Lower leg skin (tissue), 4 donors: Measurements from ENCODE around the gene CLEC14A. TPM values are rescaled to one million over a fixed set of nuclear protein-coding genes. Genes with fewer than 3 reads are reported as not detected.

Experiments
- DNase-seq, 2 donors: peaks; one replicate each; pipeline ENCODE4 v3.0.0-alpha.2; 2019; ENCODE audit warnings: low spot score in 2 of 2
- H3K4me3 ChIP-seq: fragments of 200-600 bp; sonication (generic); 2 replicates; pipeline ENCODE4 v1.5.1; 2017; ENCODE audit warnings: mild to moderate bottlenecking, low read depth; ENCODE audit not compliant: poor library complexity, severe bottlenecking
- CTCF ChIP-seq, 3 donors: fragments of 450-650 bp; IDR thresholded peaks; one replicate each; pipeline ENCODE4 v1.5.1; 2016; ENCODE audit warnings: antibody characterized with exemption in 3 of 3, mild to moderate bottlenecking in 3 of 3, moderate library complexity in 2 of 3
- POLR2A ChIP-seq, 2 donors: fragments of 450-650 bp; IDR thresholded peaks; one replicate each; pipeline ENCODE4 v1.6.1; 2016 to 2017; ENCODE audit warnings: antibody characterized with exemption in 2 of 2, mild to moderate bottlenecking in 1 of 2, moderate library complexity in 1 of 2
- WGBS, 2 donors: methylation state at CpG; one replicate each; pipeline ENCODE4 v1.1.5; 2018; 5-methylcytosine and 5-hydroxymethylcytosine counted together
- intact Hi-C: fragments of 100-400 bp; cut with DNase I; formaldehyde crosslinking; loops from one replicate; pipeline ENCODE4 v1.15.0; 2023; ENCODE audit warnings: low total_unique reads
- total RNA-seq, 4 donors: library from RNA; depleted of rRNA; stranded (reverse); fragments of >200 nt; gene quantifications; one replicate each; pipeline ENCODE4 v1.1.0, GENCODE V29; 2016

The CLEC14A gene
- total RNA-seq, 4 donors from 2014 or later = 10.2 to 25.8 (median 16.9) TPM

GRCh38 chr14:38254571-38255407 is 1.1 kb downstream of the CLEC14A start:
- peak overlapping the region; percentile 16 for H3K4me3 ChIP-seq
- peak in 1 of 2 donors; percentile 83 for DNase-seq
- WGBS, 2 donors = 29 to 49% methylated on average over 24 to 41 of the region's 44 CpGs
- intact Hi-C loops = no loop called here
- TF ChIP-seq CTCF (IDR thresholded peaks at IDR 0.05) (no peak), POLR2A (IDR thresholded peaks at IDR 0.05) (no peak)

- TF ChIP-seq CTCF (IDR thresholded peaks at IDR 0.05) (no peak), POLR2A (IDR thresholded peaks at IDR 0.05) (no peak)
- no peak overlapping the region for H3K4me3 ChIP-seq
- WGBS, 2 donors = 72 to 77% methylated on average over 4 of the region's 4 CpGs
- intact Hi-C loops = no loop called here
- DNase-seq = no peak
Observed at GRCh38 chr14:38253676-38254075, 2.2 kb downstream of the CLEC14A start.

DNA sequence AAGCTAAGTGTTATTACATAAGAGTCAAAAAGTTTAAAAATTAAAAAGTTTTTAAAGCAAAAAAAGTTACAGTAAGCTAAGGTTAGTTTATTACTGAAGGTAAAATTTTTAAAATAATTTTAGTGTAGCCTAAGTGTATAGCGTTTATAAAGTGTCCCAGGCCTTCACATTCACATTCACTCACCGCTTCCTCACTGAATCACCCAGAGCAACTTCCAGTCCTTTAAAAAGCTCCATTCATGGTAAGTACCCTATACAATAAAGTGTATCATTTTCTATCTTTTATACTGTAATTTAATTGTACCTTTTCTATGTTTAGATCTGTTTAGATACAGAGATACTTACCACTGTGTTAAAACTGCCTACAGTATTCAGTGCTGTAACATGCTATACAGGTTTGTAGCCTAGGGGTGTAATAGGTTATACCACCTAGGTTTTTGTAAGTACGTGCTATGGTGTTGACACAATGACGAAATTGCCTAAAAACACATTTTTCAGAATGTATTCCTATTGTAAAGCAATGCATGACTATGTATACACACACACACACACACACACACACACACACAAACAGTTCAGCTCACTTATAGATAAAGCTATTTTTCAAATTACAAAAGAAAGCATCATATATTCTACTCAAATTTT is 3.7 kb downstream of the CLEC14A start:
- intact Hi-C loops = no loop called here
- TF ChIP-seq CTCF (IDR thresholded peaks at IDR 0.05) (no peak), POLR2A (IDR thresholded peaks at IDR 0.05) (no peak)
- DNase-seq = no peak
- no peak overlapping the region for H3K4me3 ChIP-seq
- WGBS, 2 donors = 71 to 72% methylated on average over 4 of the region's 4 CpGs

DNA sequence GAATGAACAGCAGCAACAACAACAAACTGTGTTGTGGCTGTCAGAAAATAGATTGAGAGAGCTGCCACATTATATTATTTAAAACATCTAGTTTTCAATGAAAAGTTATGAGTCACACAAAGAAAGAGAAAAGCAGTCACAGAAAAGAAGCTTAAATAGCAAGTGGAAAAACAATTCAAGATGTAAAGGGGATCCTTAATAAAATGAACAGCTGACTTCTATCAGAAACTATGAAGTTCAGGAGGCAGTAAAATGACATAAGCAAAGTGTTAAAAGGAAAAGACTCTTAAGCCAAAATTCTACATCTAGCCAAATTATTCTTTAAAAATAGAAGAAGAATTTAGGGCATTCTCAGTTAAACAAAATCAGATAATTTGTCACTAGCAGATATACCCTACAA is 5.6 kb downstream of the CLEC14A start:
- intact Hi-C loops = no loop called here

DNA sequence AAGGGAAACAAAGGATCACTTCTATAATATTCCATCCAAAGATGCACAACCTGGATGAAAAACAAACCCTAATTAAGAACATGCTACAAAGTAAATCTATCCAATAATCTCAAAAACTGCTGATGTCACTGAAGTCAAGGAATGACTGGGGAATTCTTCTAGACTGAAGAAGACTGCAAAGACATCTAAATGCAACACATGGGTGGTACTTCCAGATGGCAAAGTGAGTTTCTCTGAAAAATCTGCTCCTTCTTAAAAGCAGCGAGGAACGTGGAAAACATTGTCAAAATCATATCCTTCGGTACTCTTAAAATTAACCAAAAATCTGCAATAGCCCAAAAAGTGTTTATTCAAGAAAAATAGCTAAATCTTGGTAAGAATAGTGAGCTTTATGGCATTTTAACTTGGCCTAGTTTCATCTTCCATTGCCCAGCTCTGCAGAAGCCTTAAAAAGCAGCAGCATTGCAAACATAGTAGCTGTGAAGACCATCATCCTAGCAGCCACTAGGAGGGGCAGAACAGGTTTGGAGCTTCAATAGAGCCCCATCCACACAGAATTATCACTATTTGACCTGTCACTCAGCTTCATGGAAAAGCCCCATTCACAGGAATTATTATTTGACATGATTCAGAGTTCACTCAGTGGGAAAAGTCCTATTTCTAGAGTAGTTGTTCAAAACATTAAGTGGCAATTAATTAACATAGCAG is 7.4 kb downstream of the CLEC14A start:
- intact Hi-C loops = no loop called here
- 86 to 90% methylated on average over 3 of the region's 3 CpGs for WGBS, 2 donors
- TF ChIP-seq POLR2A (IDR thresholded peaks at IDR 0.05) = no peak
- TF ChIP-seq CTCF (IDR thresholded peaks at IDR 0.05) = no peak
- DNase-seq = no peak
- no peak overlapping the region for H3K4me3 ChIP-seq

More for the DNA sequence above, 5.6 kb downstream of the CLEC14A start:
- no peak for TF ChIP-seq POLR2A (IDR thresholded peaks at IDR 0.05)
- TF ChIP-seq CTCF (IDR thresholded peaks at IDR 0.05) = no peak
- no peak overlapping the region for H3K4me3 ChIP-seq
- no peak for DNase-seq
